Tibial artery (tissue), 4 donors: Measurements from ENCODE around the gene GFOD1.
"Not testable (repeated sequence)": the region's sequence is repeated elsewhere in the genome, so short reads cannot be mapped to it uniquely, and the experiment has no call there.

Experiments
- DNase-seq, 2 donors: peaks; one replicate each; pipeline ENCODE4 v3.0.0-alpha.2; 2019
- H3K27ac ChIP-seq, 2 donors: fragments of 200-600 bp; sonication (generic) in 1 of 2; 1 replicate in 1 of 2; 2 replicates in 1 of 2; pipeline ENCODE4 v1.5.1; 2018 to 2019; ENCODE audit warnings: mild to moderate bottlenecking in 1 of 2
- H3K27me3 ChIP-seq, 2 donors: fragments of 200-600 bp; sonication (generic) in 1 of 2; one replicate each; pipeline versions ENCODE4 v1.5.1 to v1.6.0; 2016 to 2019
- H3K36me3 ChIP-seq, 3 donors: fragments of 200-600 bp; sonication (generic) in 2 of 3; one replicate each; pipeline ENCODE4 v1.5.1; 2016 to 2019; ENCODE audit warnings: mild to moderate bottlenecking in 2 of 3
- H3K4me1 ChIP-seq, 4 donors: fragments of 200-600 bp; sonication (generic) in 2 of 4; 1 replicate in 3 of 4; 2 replicates in 1 of 4; pipeline ENCODE4 v1.5.1; 2016 to 2019
- H3K4me3 ChIP-seq, 2 donors: fragments of 200-600 bp; sonication (generic) in 1 of 2; 1 replicate in 1 of 2; 2 replicates in 1 of 2; pipeline ENCODE4 v1.5.1; 2018 to 2019; ENCODE audit warnings: mild to moderate bottlenecking in 2 of 2
- H3K9me3 ChIP-seq, 3 donors: fragments of 200-600 bp; sonication (generic) in 1 of 3; one replicate each; pipeline ENCODE4 v1.5.1; 2016 to 2019
- intact Hi-C: fragments of 100-400 bp; cut with DNase I; formaldehyde crosslinking; loops from one replicate; pipeline ENCODE4 v1.15.0; 2023; ENCODE audit warnings: low total_unique reads
- TF ChIP-seq, protein P1 (sequence below), 2 experiments: fragments of 200-600 bp in 1 of 2; fragments of 450-650 bp in 1 of 2; IDR thresholded peaks; one replicate each; pipeline ENCODE4 v1.5.1; 2017 to 2019; ENCODE audit warnings: antibody characterized with exemption in 2 of 2, mild to moderate bottlenecking in 1 of 2, moderate library complexity in 1 of 2

Gene GFOD1

DNA sequence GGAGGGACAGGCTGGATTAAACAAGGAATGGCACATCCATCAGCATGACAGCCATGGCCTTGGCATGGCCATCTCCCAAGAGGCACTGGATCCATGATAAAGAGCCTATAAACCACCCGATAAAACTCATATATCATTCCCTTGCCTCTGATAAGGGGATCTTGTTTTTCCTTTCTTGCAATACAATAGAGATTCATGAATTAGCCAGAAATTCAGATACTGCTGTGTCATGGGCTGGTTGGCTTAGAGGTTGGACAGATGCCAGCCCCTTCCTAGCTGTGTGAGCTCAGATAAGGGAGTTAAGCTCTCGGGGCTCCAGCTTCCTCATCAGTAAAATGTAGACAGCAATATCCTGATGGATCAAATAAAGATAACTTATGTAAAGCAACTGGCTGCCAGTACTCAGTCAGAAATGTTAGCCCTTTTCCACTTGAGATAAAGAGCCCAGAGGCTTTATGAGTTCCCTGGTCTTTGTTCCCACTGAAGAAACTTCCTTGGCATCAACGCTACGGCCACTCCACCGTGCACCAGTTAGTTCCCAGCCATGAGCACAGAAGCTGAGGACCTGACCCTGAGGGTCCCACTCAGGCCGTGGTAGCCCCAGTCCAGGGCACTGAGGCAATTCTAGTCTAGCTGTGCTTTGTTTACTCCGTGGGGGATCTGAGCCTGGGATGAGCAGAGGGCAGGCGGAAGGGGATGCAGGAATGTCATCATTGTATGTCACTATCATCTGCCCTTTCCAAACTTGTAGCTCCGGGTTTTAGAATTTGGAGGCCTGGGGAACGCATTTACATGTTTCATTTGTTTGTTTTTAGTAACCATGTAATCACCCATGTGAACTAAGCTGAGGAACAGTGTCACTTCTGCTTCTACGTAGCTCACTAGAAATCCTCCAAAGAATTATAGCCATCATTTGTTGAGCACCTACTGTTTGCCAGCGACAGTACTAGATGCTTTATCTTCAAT, 91.8 kb downstream of the GFOD1 start:
- intact Hi-C loops = no loop called here
- TF ChIP-seq, protein P1, sequence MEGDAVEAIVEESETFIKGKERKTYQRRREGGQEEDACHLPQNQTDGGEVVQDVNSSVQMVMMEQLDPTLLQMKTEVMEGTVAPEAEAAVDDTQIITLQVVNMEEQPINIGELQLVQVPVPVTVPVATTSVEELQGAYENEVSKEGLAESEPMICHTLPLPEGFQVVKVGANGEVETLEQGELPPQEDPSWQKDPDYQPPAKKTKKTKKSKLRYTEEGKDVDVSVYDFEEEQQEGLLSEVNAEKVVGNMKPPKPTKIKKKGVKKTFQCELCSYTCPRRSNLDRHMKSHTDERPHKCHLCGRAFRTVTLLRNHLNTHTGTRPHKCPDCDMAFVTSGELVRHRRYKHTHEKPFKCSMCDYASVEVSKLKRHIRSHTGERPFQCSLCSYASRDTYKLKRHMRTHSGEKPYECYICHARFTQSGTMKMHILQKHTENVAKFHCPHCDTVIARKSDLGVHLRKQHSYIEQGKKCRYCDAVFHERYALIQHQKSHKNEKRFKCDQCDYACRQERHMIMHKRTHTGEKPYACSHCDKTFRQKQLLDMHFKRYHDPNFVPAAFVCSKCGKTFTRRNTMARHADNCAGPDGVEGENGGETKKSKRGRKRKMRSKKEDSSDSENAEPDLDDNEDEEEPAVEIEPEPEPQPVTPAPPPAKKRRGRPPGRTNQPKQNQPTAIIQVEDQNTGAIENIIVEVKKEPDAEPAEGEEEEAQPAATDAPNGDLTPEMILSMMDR (IDR thresholded peaks at IDR 0.05) = no peak

GRCh38 chr6:13392462-13392861, 94.9 kb downstream of the GFOD1 start:
- intact Hi-C loops = no loop called here
- Histone ChIP-seq H3K4me3 (no peak overlapping the region), H3K36me3 (no peaks in the 10 kb centered on the region), H3K4me1 (peaks cover 0 to 33% (median 18%) of the 10 kb centered on the region in 4 donors), H3K9me3 (no peaks in the 10 kb centered on the region), H3K27ac (no peak overlapping the region), H3K27me3 (no peaks in the 10 kb centered on the region)
- TF ChIP-seq, protein P1 (IDR thresholded peaks at IDR 0.05) = no peak
- no peak for DNase-seq

More for the DNA sequence above, 91.8 kb downstream of the GFOD1 start:
- H3K27me3 ChIP-seq = no peaks in the 10 kb centered on the region
- no peaks in the 10 kb centered on the region for H3K36me3 ChIP-seq
- DNase-seq = peak; percentile 83 to 86
- peak overlapping the region; percentile 60 to 71 for H3K27ac ChIP-seq
- no peaks in the 10 kb centered on the region for H3K9me3 ChIP-seq
- no peak overlapping the region for H3K4me3 ChIP-seq
- H3K4me1 ChIP-seq = peaks cover 0 to 55% (median 26%) of the 10 kb centered on the region in 4 donors

DNA sequence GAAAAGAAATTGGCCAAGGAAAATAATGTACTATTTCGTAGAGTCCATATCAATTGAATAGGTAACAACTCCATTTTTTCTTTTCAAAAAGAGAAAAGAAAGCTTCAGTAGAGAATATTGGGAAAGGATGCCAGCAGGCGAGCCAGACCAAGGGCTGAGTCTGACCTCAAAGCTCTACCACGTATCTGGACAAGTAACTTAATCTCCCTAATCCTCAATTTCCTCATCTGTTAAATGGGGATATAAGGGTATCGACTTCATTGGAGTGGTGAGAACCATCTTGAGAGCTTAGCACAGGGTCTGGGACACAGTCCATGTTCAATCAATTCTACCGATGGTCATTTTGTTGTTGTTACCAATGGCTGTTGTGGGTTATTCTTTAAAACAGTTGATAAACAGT, 95.9 kb downstream of the GFOD1 start:
- H3K27ac ChIP-seq = no peak overlapping the region
- H3K4me1 ChIP-seq = peaks cover 0 to 24% (median 12%) of the 10 kb centered on the region in 4 donors
- no peaks in the 10 kb centered on the region for H3K27me3 ChIP-seq
- no peak for DNase-seq
- intact Hi-C loops = no loop called here
- TF ChIP-seq, protein P1 (IDR thresholded peaks at IDR 0.05) = no peak
- H3K36me3 ChIP-seq = no peaks in the 10 kb centered on the region
- no peaks in the 10 kb centered on the region for H3K9me3 ChIP-seq
- H3K4me3 ChIP-seq = no peak overlapping the region

DNA sequence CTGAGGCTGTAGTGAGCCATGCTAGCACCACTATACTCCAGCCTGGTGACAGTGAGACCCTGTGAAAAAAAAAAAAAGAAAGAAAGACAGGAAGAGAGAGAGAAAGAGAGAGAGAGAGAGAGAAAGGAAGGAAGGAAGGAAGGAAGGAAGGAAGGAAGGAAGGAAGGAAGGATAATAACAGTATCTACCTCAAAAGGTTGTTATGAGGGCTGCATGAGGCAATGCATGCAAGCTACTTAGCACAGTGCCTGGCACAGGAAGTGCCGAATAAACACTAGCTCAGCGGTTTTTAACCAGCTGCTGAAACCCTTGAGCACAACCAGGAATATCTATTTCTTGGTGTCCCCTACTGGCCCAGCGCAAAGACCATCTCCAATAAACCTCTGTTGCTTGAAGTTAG, 96.7 kb downstream of the GFOD1 start:
- Histone ChIP-seq H3K9me3 (no peaks in the 10 kb centered on the region), H3K4me3 (no peak overlapping the region), H3K36me3 (no peaks in the 10 kb centered on the region), H3K27me3 (no peaks in the 10 kb centered on the region), H3K4me1 (peaks cover 0 to 18% (median 4%) of the 10 kb centered on the region in 4 donors), H3K27ac (no peak overlapping the region)
- intact Hi-C loops = no loop called here
- DNase-seq = no peak
- TF ChIP-seq, protein P1 (IDR thresholded peaks at IDR 0.05) = no peak

DNA sequence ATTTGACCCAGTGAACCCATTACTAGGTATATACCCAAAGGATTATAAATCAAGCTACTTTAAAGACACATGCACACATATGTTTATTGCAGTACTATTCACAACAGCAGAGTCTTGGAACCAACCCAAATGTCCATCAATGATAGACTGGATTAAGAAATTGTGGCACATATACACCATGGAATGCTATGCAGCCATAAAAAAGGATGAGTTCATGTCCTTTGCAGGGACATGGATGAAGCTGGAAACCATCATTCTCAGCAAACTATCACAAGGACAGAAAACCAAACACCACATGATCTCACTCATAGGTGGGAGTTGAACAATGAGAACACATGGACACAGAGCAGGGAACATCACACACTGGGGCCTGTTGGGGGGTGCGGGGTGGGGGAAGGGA, 98.2 kb downstream of the GFOD1 start:
- H3K27ac ChIP-seq, DNase-seq, H3K4me3 ChIP-seq, intact Hi-C loops, H3K27me3 ChIP-seq, H3K9me3 ChIP-seq, H3K36me3 ChIP-seq, H3K4me1 ChIP-seq: not testable (repeated sequence)

DNA sequence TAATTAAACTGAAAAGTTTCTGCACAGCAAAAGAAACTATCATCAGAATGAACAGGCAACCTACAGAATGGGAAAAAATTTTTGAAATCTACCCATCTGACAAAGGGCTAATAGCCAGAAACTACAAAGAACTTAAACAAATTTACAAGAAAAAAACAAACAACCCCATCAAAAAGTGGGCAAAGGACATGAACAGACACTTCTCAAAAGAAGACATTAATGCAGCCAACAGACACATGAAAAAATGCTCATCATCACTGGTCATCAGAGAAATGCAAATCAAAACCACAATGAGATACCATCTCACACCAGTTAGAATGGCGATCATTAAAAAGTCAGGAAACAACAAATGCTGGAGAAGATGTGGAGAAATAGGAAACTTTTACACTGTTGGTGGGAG, 98.6 kb downstream of the GFOD1 start:
- peaks cover 0 to 11% (median 2%) of the 10 kb centered on the region in 4 donors for H3K4me1 ChIP-seq
- H3K9me3 ChIP-seq, H3K27me3 ChIP-seq, H3K4me3 ChIP-seq, H3K36me3 ChIP-seq, DNase-seq, H3K27ac ChIP-seq, intact Hi-C loops: not testable (repeated sequence)
